ENCODE results near the gene FMNL1.
A peak's percentile ranks its signal among the peaks of the same experiment; 100 is the strongest.

The FMNL1 gene

DNA sequence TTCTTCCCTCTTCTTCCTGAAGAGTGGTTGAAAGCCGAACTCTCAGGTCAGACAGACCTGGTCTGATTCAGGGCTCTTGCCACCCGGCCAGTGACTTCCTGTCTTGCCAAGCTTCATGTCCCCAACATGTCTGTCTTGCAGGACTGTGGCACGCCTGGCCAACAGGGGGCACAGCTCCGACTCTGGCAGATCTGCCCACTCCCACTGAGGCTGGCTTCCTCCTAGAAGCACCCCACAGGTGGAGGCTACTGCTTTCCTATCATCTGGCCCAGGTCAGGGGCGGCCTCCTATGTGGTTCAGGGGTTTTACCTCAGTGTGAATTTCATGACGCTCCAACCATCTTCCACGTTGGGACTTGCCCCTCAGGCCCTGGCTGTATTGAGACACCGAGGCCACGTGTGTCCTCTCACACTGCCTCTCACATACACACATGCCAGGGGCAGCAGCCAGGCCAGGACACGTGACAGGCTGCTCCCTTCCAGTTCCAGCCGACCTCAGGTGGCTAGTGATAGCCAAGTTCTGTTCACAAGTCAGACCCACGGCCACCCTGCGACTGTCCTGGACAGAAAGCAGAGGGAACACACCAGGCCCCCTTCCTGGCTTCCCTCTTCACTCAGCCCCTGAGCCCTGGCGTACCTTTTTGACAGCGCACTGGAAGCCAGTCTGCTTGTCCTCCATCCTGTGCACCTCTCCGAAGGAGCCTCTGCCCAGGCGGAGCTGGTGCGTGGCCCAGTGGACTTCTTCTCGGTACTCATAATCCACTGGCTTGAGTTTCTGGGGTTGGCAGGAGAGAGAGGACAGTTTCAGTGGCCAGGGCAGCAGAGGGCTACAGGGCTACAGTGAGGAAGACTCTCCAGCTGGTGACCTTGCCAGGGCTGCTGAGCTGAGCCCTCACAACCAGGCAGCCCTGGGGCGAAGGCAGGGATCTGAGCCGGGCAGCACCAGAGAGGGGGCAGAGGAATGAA is 62.8 kb downstream of the FMNL1 start:
- DNase-seq, result peak; percentile 38 to 41

DNA sequence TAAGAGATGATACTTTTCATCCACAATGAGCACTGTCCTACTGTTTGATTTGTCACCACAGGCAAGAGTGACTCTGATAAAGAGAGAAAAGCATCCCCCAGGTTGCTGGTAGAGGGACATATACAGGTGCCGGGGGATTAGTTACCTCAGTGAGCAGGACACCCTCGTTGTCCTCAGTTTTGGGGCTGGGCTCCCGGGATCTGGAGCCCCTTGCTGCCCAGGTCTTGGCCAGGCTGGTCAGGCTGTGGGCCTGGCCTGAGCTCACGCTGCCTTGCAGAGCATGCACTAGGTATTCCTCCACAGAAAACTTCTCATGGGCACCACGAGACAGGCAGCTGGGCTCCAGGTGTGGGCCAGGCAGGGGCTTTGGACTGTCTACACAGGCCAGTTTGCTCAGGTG is 64.6 kb downstream of the FMNL1 start:
- no peak for DNase-seq

DNA sequence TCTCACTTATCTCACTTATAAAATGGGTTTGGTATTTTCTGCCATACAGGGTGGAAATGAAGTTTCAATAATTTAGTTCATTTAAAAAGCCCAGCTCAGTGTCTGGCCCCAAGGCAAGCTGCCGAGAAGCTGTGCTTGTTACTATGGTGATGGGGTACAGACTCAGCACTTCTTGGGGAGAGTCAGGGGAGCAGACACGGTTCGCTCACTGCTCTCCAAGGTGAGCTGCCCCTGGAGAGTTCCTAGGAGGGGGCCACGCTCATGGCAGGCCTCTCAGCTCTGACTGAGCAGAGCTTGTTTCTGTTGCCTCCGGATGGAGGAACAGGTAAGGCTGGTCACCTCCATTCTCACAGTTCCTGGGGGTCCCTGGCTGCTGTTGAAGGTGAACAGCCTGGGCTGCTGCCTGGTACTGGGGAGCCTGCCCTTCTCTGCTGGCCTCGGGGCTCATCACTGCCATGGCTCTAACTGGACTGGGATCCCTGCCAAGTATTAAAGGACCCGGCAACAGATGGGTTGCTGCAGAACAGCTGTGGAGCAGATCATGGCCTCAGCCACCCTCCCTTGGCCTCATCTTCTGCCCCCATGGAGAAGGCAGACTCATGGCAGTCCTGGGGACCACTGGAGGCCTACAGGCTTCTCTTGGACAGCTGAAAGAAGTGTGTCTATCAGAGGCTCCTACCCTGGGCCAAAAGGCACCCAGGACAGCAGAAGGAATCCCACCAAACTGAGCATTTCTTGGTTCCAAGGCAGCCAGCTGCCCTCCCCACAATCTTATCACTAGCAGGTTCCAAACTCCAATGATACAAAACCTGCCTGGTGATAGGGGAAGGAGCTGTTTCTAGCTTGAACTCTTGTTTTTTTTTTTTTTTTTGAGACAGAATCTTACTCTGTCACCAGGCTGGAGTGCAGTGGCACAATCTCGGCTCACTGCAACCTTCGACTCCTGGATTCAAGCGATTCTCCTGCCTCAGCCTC is 66.1 kb downstream of the FMNL1 start:
- no peak for DNase-seq

DNA sequence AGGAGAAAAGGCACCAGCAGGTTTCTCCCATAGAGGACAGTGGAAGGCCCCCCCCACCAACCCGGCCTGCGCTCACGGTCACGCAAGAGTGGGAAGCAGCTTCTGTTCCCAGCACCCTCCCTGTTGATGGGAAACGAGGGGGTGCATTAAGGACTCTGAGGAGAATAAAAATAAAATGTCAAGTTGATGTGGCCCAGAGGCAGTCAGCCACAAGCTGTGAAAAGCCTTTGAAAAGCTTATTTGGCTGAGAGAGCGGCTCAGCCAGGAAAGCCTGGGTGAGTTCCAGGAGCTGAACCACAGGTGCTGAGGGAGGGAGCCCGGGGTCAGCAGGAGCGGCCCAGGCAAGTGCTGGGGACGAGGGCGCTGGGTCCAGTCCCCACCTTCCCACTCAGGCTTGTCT is 67.1 kb downstream of the FMNL1 start:
- DNase-seq, result no peak

DNA sequence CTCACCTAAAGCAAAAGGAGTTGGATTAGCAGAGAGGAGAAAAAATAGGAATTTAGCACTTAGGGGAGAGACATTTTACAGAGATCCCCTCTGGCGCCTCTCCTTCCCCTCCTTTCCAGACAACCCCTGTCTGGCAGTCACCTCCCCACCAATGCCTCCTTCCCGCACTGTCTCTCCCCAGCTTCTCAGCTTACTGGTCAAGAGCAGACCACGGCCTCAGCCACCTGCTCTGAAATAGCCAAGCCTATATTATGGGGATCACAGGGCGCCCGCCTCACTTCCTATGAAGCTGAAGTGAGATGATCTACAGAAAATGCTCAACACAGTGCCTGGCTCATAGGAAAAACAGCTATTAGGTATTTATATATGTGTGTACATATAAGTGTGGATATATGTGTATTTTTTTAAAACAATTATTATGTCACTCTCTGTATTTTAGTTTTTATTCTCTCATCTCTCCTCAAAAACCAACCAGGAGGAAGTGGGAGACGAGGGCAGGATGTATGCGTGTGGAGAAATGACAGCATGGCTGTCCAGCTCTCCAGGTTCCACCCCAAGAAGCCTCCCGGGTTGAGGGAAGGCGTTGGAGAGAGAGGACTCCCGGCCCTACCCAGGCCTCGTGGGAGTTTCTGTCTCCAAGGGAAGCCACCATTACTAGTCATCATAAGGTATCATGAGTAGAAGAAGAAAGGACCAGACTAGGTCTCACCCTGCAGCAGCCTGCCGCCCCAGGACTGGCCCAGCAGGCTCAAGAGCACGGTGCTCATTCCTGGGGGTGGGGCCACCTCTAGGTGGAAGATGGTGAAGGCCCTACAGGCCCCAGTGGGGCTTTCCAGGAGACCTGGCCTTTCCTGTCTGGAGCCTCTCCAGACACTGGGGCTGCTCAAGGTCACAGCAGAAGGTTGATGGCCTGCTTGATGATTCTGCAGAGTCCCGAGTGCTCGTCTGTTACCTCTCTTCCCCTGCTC is 67.9 kb downstream of the FMNL1 start:
- DNase-seq, result no peak

DNA sequence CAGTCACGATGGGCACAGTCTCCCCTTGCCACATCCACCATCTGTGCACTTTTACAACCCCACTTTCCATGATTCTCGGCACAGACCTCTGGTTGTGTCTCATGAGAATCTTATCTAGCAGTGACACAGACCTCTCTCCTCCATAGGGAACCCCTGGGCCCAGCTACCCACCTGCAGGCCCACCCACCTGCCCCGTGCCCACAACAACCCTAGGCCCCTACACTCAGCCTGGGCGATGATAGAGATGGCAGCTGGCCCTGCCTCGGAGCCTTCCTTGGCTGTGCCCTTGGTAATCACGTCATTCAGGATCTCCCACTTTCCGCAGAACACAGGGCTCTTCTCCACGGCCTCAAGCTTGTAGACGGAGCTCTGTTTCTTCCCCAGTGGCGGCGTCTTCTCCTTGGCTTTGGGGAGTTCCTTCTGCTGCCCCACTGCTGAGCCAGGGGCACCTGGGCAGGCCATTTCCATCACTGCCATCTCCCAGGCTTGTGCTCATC is 68.6 kb downstream of the FMNL1 start:
- DNase-seq, result no peak

DNA sequence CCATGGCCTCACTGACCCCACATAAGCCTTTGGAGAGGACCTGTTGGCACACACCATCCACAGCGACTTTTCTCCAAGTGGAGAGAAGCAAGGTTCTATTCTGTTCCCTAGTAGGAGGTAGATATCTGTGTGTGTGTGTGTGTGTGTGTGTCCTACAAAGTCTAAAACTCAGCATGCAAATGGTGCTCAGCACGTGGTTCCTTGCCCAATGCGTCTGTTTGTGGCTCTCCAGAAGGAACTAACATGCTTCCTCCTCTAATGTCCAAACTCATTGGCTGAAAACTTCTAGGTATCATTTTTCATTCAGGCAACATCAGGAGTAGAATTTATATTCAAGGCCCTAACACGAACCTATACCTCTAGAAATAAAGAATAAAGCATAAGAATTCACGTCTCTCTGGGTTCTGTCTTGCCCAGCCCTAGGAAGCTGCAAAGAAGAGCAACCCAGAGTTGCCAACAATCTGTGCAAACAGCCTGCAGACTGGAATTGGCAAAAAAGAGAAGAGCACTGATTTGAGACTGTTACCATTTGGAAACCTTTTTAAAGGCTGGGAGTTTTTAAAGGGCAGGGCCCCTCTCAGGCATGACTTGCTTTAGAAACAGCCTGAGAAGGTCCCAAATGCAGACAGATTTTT is 69.6 kb downstream of the FMNL1 start:
- DNase-seq, result no peak

DNA sequence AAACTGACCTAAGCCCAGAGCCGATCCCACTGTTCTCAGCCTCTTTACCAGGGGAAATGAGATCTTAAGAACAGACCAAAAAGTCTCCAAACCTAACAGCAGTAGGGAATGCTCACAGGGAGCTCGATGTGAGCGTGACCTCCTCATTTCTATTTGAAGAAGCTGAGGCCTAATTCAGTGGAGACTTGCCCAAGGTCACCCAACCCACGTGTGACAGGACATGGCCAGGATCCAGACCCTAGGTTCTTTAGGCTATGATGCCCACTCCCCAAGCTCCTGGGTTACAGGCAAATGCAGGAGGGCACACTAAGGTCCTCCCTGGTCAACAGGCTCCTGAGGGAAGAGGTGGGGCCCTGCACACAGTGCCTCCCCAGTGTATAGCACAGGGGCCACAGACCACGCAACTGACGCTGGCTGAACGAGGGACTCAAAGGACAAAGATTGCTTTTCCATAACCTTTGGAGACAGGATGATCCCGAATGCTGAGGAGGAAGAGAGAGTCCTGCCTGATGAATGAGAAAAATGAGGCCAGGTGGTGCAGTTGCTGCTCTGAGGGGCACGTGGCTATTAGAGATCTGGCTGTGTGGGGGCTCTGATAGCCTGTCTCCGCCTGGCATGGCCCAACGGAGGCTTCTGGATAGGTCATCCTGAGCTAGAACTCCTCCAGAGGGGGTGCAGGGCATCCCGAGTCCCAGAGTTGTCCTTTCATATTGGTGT is 71.2 kb downstream of the FMNL1 start:
- no peak for DNase-seq

DNA sequence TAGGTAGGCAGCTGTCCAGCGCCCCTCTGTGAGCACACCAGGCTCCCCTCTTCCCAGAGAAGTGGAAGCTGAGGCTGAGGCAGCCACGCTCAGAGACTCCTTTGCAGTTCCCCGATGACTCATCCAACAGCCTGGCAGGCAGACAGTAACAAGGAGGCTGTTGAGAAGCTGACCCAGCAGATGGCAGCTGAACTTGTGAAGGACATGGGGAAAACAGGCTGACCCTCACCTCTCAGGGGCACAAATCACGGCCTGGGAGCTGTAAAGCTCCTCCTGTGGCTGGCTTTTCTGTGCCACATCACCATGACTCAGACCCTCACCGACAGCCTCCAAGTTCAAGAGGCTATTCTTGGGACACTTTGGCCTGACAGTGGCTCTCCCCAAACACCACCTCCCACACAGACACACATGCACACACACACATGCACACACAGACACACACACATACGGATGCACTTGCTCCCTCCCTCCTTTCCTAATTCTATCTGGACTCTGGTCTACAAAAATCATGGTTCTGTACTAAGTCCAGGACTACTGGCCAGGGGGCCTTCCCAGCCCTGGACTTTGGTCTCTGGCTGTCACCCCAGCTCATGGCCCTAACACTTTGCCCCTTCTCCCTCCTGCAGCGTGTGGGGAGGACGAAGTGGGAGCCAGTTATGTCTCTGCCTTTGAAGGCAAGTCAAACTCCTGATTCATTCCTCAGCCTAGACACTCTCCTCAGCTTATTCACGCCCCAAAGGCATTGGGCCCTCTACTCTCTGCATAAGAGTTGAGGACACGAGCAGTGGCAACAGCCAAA is 71.9 kb downstream of the FMNL1 start:
- DNase-seq, result no peak

DNA sequence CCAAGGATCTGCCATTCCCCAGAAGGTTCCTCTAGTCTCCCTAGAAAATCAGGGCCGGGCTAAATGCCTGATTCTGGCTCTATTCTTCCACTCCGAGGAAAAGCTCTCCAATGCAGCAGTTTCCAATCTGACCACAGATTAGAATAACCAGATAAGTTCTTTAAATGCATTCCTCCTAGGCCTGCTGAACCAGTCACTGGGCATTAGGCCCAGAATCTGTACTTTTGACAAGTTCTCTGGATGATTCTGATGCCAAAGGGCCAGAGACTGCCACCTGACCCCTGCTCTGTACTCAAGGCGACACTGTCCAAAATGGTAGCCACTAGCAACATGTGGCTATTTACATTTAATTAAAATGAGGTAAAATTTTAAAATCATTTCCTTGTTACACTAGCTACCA is 72.8 kb downstream of the FMNL1 start:
- no peak for DNase-seq

DNA sequence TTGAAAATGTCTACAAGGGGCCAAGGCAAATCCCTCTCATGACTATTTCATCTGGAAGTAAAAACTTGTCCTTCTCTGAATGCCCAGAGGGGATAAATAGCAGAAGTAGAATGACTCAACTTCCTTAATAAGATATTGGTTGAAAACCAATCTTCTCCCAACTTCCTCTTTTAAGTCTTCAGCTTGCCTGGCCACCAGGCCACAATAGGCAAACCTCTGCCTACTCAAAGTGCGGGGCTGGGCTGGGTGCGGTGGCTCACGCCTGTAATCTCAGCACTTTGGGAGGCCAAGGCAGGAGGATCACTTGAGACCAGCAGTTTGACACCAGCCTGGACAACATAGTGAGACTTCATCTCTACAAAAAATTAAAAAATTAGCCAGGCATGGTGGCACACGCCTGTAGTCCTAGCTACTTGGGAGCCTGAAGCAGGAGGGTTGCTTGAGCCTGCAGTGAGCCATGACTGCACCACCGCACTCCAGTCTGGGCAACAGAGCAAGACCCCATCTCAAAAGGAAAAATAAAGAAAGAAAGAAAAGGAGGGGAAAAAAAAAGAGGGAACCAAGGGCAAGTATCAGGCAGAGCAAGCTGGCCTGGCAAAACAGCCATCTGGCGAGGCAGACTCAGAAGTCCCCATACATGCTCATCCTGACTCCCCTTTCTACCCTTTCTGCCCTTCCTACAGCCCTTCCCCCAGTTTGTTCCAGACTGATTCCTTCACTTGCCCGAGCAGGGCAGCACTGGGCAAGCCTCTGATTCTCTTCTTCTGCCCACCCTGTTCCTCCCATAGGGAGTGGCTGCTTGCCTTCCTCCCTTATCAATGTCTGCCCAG is 74.5 kb downstream of the FMNL1 start:
- DNase-seq, result no peak

DNA sequence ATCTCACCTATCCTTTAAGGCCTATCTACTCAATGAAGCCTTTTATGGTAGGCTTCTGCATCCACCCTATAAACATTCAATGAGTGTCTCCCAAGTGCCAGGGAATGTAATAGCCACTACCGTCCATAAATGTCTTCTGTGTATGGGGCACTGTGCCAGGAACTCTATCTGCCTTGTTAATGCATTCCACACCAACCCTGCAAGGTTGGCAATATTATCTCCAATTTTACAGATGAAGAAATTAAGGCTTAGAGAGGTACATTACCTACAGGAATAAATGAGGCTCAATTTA is 75.1 kb downstream of the FMNL1 start:
- no peak for DNase-seq
